Inferior parietal cortex (tissue), 1 donor: Measurements from ENCODE around the gene TSPEAR.

ENCODE experiments used
- DNase-seq: peaks from one replicate; pipeline ENCODE4 v3.0.0-alpha.2; 2016; ENCODE audit errors: extremely low spot score

Gene TSPEAR

DNA sequence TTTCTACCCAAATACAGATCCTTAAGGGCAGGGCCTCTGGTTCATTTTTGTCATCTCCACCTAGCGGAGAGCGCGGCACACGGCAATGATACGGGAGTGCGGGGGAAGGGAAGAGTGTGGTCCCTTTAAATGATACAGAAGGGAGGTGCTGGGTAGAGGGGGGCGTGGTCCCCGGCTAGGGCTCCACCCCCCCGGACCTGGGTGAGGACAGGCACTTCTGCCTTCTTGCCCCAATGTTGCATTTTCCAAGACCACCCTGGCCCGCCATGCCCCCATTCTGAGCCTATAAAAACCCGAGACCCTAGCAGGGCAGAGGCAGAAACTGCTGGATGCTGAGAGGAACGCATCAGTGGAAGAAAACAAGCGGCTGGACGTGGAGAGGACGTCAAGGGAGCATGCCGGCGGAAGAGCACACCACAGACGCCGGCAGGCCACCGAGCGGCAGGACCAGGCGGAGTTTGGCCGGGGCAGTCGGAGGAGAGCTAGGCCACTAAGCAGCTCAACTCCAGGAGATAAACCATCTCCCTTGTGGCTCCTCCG, 226.0 kb downstream of the TSPEAR start:
- DNase-seq, result no peak

DNA sequence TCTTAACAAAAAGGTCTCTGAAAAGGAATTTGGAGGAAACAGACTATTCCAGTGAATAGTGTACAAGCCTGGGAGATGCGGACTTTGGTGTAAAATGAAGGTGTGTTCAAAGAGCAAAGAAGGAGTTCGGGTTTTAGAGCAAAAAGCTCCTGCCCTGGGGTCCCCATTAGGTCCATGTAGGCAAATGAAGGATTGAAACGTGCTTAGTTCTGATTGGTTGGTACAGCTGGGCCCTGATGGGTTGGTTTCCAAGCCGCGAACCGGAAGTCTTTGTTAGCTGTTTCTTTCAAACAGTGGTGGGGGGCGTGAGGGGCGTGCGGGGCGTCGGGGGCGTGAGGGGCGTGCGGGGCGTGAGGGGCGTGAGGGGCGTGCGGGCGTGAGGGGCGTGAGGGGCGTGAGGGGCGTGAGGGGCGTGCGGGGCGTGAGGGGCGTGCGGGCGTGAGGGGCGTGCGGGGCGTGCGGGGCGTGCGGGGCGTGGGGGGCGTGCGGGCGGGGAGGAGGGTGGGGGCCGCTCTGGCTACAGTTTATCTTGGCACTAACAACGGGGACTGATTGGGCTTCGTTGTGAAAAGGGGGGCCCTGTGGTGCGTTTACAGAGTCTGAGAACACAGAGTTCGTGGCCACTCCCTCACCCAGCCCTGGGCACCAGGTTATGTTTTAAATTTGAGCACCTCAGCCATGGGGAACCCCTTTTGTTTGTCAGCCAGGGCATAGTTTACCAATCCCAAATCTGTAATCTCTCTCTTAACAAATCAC, 226.7 kb downstream of the TSPEAR start:
- no peak for DNase-seq

DNA sequence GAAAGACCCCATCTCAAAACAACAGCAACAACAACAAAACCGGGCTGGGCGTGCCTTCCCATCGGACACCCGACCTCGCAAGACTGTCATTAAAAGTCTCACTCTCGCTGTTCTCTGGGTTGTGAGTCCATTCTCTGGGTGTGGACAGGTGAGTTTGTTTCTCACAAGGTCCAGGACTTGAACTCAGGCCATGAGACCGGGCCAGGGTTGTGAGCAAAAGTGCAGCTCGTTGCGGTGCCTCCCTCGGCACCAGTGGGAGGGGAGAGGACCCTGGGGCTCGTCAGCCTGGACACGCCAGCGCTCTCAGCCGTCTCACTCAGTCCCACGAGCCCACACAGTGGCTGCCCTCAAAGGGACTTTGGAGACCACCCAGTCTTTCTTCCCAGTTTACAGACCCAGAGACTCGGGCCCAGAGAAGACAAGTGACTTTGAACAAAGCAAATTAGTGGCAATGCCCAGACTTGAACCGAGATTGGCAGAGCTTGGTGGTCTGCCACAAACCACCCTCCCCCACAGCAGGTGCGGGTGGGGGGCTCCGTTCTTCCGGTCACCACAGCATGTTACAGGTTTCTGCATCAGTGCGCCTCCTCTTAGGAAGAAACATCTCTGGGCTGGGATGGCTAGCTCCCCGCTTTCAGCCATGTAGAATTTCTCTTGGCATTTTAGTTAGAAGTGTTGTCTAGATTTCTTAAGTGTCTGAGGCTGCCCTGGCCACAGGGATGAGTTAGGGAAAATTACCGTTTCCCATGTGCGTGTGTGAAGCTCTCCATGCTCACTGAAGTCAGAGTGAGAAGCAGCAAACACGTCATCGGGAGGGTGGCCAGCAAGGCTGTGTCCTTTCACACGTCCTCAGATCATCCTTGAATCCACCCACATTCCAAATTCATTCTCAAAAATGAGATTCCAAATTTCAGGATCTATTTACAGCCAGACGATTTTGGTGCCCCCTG, 227.8 kb downstream of the TSPEAR start:
- DNase-seq, result no peak

DNA sequence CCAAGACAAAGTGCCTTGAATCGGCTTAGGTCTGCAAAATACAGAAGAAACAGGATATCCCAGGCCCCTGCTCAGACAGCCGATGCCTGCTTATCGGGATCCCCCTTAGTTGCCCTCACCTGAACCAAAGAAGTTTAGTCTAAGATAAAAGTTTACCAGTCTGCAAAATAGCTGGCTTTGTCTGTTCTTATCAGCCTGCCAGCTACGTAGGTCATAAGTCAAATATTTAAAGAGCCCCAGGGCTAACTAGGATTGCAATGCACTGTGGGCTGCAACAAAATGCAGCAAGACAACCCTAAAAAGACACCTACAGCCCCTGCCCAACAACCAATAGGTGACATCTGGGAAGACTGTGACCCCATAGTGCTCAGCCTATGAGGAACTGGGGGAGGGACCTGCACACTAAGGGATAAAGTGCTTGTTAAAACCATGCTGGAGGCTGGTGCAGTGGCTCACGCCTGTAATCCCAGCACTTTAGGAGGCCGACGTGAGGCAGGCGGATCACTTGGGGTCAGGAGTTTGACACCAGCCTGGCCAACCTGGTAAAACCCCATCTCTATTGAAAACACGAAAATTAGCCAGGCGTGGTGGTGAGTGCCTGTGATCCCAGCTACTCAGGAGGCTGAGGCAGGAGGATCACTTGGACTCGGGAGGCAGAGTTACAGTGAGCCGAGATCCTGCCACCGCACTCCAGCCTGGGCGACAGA, 228.6 kb downstream of the TSPEAR start:
- DNase-seq, result no peak

DNA sequence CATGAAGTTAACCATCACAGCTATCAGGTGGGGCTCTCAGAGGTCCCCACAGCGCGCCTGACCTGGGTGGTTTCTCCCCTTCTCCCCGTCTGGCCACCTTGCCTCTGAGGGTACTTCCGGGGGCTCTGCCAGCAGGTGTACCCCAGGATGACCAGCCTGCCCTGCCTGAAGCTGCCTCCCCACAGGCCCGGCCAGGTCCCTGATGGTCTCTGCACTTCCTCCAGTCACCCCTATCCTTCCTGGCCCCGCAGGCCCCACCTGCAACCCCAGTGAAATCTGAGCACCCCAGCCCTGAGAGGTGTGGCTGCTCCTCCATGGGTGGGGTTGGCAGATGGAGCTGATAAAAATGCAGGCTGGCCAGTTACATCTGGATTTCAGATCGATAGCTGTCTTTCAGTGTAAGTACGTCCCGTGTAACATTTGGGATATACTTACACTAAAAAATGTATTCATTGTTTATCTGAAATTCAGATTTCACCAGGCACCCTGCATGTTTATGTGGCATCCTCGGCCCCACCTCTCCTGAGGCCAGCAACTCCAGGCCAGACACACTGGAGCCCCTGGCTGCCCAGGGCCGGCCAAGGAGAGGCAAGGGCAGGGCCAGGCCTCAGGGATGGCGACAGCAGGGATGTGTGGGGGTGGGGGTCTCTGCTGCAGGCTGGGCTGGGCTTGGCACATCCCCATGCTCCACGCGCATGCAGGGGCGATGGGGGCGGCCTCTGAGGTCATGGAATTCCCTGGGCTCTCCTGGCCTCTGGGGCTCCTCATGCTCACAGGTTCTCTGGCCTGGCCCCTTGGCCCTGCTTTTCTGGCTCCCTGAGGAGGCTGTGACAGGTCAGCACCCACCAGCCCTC, 230.9 kb downstream of the TSPEAR start:
- no peak for DNase-seq

DNA sequence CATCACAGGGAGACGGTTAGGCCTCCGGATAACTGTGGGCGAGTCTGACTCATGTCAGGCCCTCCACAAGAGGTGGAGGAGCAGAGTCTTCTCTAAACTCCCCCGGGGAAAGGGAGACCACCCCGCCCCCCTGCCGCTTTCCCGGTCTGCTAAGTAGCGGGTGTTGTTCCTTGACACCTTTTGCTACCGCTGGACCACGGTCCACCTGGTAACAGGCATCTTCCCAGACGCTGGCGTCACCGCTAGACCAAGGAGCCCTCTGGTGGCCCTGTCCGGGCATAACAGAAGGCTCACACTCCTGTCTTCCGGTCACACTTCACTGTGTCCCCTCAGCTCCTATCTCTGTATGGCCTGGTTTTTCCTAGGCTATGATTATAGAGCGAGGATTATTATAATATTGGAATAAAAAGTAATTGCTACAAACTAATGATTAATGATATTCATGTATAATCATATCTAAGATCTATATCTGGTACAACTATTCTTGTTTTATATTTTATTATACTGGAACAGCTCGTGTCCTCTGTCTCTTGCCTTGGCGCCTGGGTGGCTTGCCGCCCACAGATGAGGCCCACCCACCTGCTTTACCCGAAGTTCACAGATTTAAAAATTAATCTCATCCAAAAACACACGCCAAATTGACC, 231.7 kb downstream of the TSPEAR start:
- peak; percentile 7 for DNase-seq

DNA sequence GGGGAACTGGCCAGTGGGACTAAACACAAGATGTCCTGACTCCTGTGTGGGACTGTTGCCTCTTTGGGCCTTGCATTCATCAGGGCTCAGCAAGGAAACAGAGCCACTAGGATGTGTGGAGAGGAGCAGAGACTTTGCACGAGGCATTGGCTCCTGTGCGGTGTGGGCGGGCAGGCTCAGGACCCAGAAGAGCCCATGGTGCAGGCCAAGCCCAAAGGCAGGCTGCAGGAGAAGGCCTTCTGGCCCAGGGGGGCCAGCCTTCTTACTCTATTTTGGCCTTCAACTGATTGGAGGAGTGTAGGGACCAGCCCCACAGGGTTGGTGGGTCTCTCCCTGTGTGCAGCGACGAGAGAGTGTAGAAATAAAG, 232.6 kb downstream of the TSPEAR start:
- no peak for DNase-seq

DNA sequence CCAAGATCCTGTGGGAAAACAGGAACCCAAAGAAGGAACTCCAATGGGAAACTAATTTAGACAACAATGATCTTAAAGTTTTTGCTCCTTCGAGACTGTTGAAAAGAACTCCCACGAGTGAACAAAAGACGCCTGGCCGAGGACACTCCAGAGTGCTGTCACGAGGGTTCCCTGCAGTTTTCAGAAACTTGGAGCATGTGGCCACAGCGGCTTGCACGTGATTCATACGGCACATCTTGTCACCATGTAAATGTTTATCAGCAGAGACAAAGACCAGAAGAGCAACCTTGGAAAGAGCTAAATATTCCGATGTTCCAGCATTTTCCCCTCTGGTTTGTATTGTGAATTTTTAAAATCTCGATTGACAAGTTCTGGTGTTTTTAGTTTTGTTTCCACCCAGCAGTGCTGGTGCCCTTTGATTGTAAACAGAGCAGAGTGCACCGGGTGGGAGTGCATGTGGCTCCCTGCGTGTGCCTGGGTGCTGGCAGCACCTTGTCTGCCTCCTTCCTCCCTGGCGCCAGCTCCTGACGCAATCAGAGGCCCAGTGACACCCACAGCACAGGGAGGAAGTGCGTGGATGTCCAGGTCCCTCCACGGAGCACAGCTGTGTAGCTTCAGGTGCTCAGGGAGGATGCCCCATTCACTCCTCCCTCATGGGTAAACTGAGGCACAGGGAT, 233.1 kb downstream of the TSPEAR start:
- DNase-seq, result no peak

DNA sequence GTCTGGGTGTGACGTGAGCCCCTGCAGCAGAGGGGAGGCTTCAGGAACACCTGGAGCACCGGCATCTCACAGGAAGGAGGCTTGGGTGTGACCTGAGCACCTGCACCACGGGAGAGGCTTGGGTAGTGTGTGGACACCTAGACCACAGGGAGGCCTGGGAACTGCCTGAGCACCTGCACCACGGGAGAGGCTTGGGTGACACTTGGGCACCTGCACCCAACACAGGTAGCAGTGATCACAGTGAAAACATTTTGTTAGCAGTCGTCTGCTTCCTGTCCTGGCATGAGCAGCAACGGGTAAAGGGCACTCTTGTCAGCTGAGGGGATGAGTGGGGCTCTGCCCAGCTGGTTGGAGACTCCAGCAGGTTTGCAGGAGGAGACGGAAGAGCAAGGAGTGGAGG, 233.7 kb downstream of the TSPEAR start:
- no peak for DNase-seq

DNA sequence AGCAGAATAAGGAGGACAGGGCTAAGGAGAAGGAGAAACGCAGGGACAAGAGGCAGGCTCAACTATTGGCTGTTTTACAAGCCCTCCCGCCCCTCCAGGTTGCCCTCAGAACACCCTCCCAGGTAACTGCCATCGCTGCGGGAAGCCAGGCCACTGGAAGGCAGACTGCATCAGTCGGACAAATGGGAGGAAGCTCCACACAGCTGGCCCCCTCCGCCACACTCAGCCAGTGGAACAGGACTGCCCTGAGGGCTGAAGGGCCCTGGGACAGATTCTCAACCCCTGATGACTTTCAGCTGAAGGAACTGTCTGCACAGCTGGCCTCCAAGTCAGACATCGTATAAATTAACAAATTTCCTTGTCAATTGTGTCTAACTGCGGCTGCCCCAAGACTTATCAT, 234.2 kb downstream of the TSPEAR start:
- no peak for DNase-seq

DNA sequence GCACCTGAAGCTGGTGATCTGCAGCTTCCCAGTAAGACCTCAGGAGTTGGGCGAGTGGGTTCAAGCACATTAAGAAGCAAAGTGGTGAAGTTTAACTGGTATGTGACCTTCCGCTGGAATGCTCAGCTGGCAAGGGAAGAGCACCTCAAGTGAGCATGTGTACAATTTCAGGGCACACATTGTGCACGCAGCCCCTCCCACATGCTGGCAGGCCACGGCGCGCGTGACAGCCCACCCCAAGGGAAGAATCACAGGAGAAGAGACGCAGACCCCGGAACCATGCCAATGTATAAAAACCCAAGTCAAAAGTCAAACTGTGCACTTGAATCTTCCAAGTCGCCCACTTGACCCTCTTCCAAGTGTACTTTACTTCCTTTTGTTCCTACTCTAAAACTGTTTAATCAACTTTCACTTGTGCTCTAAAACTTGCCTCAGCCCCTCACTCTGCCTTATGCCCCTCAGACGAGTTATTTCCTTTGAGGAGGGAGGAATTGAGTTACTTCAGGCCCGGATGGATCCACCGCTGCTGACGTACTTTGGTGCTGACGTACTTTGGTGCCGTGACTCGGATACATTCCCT, 236.0 kb downstream of the TSPEAR start:
- no peak for DNase-seq

DNA sequence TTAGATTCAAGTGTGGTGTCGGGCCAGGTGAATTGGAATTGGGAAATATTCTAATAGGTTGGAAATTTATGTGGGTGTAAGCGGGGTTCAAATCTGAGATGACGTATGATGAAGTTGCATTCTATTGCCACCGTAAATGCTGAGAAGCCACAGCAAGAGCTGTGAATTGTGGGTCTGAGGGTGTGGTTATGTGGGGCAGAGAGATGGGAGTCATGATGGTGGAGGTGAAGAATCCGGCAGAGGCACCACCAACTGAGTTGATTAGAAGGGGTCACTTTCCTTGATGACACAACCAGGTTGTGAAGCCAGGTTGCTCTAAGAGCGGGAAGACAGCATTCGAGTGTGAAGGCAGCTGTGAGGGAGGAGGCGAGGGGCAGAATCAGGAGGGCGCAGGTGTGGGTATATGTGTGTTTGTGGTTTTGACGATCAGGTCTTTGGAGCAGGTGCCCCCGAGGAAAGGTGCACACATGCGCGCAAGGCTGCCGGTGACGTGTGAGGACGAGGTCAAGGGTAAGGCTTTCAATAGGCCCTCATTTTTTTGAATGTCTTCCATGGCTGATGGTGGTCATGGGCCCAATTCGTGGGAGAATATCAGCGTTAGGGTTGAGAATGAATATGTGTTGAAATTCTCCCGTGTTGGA, 237.3 kb downstream of the TSPEAR start:
- no peak for DNase-seq

DNA sequence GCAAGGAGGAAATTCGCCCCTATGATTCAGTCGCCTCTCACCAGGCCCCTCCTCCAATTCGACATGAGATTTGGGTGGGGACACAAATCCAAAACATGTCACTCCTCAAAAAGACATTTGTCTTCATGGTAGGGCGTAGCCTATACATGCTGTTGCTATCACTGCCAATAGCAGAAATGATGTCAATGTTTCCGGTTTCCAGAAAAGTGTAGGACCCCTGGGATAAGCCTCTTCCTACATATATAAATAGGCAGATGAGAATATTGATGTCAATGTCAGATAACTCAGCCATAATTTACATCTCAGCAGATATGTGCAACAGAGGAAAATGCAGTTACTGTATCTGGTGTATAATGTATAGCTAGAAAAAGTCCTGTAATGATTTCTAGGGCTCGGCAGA, 239.4 kb downstream of the TSPEAR start:
- no peak for DNase-seq

DNA sequence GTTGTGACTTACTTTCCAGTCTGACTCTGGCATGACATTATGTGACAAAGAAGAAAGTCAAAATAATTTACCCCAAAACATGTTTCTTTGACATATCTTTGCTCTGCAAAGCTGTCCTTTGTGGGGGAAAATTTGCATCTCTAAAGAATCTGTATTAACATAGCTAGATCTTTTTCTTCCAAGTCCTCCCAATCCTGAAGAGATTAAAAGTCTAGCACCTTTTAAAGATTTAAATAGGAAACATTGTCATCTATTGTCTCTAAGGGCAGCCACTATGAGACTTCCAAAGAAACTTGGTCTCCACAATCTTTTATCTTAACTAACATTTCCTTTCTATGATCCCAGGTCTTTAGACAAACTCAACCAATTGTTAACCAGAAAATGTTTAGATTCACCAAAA, 240.0 kb downstream of the TSPEAR start:
- DNase-seq, result no peak

DNA sequence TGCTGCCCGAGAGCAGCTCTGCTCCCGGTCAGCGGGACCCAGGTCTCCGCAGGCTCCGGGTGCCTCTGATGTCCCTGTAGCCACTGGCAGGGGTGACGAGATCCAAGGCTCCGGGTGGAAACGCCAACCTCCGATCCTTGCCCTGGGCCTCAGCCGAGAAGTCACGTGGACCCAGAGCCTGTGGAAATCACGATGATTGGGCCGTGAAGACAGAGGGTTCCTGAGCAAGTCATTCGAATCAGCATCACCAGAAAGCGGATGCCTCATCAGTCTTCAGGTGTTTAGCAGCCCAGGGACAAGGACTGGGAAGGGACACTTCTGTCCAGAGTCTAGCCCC, 243.5 kb downstream of the TSPEAR start:
- DNase-seq, result no peak

DNA sequence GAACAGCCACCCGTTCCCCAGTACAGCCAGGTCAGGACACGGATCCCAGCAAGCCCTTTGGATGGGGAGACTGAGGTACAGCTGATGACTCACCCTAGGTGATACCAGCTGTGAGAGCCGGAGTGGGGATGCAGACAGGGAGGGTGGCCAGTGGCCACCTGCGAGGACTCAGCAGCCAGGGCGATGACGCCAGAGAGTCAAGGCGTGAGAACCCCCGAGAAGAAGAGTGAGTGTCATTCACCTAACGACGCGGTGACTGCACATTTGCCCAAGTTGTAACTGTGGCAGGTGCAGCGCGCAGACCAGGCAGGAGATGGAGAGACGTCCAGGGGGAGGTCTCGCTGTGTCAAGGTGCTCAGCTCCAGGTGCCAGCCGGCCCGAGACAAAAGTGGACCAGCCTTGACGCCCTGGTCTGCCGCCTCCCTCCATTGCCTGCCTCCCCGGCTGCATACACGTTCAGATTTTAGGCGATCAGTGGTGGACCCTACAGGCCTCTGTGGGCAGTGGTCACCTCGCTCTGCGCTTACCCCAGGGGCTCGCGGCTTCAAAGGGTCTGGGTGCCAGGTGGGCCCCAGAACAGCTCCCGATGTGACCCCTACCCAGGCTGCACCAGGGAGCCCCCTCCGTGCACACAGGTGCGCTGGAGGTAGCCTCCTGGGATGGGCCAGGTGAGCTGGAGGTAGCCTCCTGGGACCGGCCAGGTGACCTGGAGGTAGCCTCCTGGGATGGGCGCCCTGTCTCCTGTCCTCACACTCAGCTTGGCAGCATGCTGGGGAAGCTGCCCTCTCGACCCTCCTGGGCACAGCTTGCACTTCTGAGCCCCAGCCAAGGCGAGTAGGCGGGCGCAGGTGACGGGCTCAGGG, 244.1 kb downstream of the TSPEAR start:
- DNase-seq, result no peak

DNA sequence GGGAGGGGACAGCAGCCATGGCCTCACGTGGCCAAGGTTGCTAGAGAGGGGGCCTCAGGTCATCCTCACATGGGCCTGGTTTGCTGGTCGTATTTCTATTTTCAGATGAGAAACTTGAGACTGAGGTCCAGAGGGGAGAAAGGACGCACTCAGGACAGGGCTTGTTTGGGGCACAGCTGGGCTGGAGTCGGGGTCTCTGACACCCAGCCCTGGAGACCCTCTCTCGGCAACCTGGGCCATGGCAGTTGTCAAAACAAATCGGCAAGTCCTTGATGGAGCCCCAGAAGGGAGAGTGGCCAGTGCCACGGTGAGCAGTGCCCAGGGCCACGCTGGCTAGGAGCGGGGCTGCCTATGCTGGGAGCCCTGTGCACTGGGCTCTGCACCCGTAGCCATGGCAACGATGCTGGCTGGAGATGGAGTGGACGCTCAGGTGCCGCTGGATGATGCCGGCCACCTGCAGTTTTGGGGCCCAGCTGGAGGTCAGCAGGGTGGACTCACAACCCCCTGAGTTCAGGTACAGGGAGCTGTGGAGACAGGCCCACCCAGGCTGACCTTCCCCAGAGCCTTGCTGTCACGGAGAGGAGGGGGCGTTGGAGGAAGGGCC, 244.9 kb downstream of the TSPEAR start:
- no peak for DNase-seq

DNA sequence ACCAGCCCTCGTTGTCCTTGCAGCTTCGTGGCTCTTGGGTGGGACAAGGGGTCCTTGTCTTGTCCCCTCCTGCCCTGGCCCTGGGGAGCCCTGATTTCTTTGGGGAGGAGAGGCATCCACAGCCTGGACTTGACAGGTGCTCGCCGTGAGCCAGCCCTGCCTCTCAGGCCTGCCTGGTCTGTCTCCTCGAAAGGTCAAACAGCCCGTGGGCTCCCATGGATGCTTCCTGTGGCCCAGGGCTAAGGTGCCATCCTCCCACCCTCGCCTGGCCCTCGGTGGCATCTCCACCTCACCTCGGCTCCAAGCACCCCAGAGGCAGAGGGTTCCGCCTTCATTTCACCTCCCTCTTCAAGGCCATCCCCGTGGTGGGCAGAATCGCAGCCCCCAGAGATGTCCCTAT, 247.0 kb downstream of the TSPEAR start:
- DNase-seq, result no peak
